ENCODE data around the gene CDC34.
A peak's percentile ranks its signal among the peaks of the same experiment; 100 is the strongest.

Gene CDC34

GRCh38 chr19:518598-519231 is 12.8 kb upstream of the CDC34 start:
- no peak for TF ChIP-seq CTCF (conservative IDR thresholded peaks at IDR 0.05)

GRCh38 chr19:519449-519865 is 12.1 kb upstream of the CDC34 start:
- TF ChIP-seq CTCF (conservative IDR thresholded peaks at IDR 0.05): no peak

More at GRCh38 chr19:518598-519231, 12.8 kb upstream of the CDC34 start:
- no peak overlapping the region for H3K27ac ChIP-seq

GRCh38 chr19:522726-523125 is 8.8 kb upstream of the CDC34 start:
- H3K27ac ChIP-seq: no peak overlapping the region
- TF ChIP-seq CTCF (conservative IDR thresholded peaks at IDR 0.05): no peak

More at GRCh38 chr19:519449-519865, 12.1 kb upstream of the CDC34 start:
- no peak overlapping the region for H3K27ac ChIP-seq

- no peak overlapping the region for H3K27ac ChIP-seq
- no peak for TF ChIP-seq CTCF (conservative IDR thresholded peaks at IDR 0.05)
Observed at GRCh38 chr19:524062-524674, 7.4 kb upstream of the CDC34 start.

- H3K27ac ChIP-seq: no peak overlapping the region
- TF ChIP-seq CTCF (conservative IDR thresholded peaks at IDR 0.05): no peak
Observed at GRCh38 chr19:525029-525428, 6.5 kb upstream of the CDC34 start.

- no peak overlapping the region for H3K27ac ChIP-seq
- no peak for TF ChIP-seq CTCF (conservative IDR thresholded peaks at IDR 0.05)
Observed at GRCh38 chr19:525857-526419, 5.6 kb upstream of the CDC34 start.

- no peak for TF ChIP-seq CTCF (conservative IDR thresholded peaks at IDR 0.05)
- peak overlapping the region; percentile 92 for H3K27ac ChIP-seq
Observed at GRCh38 chr19:530134-531008, 1.2 kb upstream of the CDC34 start.

Measured in VCaP (cell line).